Measurements from ENCODE around the gene LMF1.

DNA sequence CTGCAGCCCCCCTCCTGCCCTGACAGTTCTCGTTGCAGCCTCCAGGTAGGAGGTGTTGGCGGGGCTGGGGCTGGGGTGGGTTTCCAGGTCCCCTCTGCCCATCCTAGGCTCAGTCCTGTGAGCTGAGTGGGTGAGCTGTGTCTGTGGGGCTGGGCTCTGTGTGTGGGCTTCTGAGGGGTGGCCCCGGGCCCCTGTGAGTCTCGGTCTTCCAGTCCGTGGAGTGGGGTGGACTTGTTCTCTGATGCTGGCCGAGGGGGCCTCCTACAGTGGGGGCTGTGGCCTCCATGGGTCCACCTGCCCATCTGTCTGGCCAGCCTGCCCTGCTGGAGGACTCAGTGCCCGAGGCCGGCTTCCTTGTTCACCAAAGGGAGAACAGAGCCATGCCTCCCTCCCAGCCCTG, 43.4 kb upstream of the LMF1 start:
- TF ChIP-seq, protein P1, sequence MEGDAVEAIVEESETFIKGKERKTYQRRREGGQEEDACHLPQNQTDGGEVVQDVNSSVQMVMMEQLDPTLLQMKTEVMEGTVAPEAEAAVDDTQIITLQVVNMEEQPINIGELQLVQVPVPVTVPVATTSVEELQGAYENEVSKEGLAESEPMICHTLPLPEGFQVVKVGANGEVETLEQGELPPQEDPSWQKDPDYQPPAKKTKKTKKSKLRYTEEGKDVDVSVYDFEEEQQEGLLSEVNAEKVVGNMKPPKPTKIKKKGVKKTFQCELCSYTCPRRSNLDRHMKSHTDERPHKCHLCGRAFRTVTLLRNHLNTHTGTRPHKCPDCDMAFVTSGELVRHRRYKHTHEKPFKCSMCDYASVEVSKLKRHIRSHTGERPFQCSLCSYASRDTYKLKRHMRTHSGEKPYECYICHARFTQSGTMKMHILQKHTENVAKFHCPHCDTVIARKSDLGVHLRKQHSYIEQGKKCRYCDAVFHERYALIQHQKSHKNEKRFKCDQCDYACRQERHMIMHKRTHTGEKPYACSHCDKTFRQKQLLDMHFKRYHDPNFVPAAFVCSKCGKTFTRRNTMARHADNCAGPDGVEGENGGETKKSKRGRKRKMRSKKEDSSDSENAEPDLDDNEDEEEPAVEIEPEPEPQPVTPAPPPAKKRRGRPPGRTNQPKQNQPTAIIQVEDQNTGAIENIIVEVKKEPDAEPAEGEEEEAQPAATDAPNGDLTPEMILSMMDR (IDR thresholded peaks at IDR 0.05): no peak
- no peak for TF ChIP-seq ZFX (IDR thresholded peaks at IDR 0.05; ENCODE audit: borderline replicate concordance)
